K562 (cell line): ENCODE data around the gene MEI4. TPM values are rescaled to one million over a fixed set of nuclear protein-coding genes. Genes with fewer than 3 reads are reported as not detected.

ENCODE experiments used
- ATAC-seq: fragments of 200-7000 bp; cut with Tn5 transposase; 3 replicates; pipeline ENCODE4 v1.9.1; 2020; ENCODE audit warnings: moderate library complexity
- BruUV-seq: library from RNA; stranded (reverse); fragments of 400-500 nt; replicated peaks from 2 replicates; lab custom pipeline; 2021; lab: Mats Ljungman, UMichigan
- CTCF ChIA-PET: fragments of 300-600 bp; formaldehyde crosslinking; extraction: SDS; loops from one replicate; lab custom pipeline; 2021; ENCODE audit warnings: low intra/inter-chr PET ratio; lab: Yijun Ruan, JAX
- POLR2A ChIA-PET: fragments of 300-600, 350-650 bp; sonication (Branson Sonifier 250); formaldehyde crosslinking; extraction: SDS; loops from one replicate; lab custom pipeline; 2021; ENCODE audit warnings: antibody characterized with exemption, inconsistent platforms; lab: Yijun Ruan, JAX
- DNase-seq, 4 experiments: peaks; one replicate each; pipeline versions ENCODE4 v3.0.0 to v3.0.0-alpha.2; 2011 to 2018; ENCODE audit warnings: low spot score in 3 of 4, mixed read lengths in 3 of 4; ENCODE audit errors: extremely low read depth in 1 of 4
- FAIRE-seq: peaks from 2 replicates; lab custom pipeline; 2011; peaks lifted over from hg19 to GRCh38; lab: Jason Lieb, UNC
- H2AFZ ChIP-seq: 2 replicates; pipeline ENCODE4 v1.6.0; 2011; ENCODE audit warnings: low read depth, low read length, control low read depth, inconsistent platforms
- H3K27ac ChIP-seq: fragments of 200-600 bp; 3 replicates; pipeline ENCODE4 v1.8.0; 2011; ENCODE audit warnings: low read depth, mild to moderate bottlenecking, control low read depth, inconsistent platforms, low read length, moderate library complexity, mixed read lengths; ENCODE audit errors: extremely low read depth
- H3K27me3 ChIP-seq, 2 experiments: fragments of 300-600 bp in 1 of 2; 2 replicates in 1 of 2; 3 replicates in 1 of 2; pipeline versions ENCODE4 v1.6.0 to v1.8.0; 2011; ENCODE audit warnings: inconsistent platforms in 2 of 2, low read length in 2 of 2, mild to moderate bottlenecking in 1 of 2, mixed read lengths in 1 of 2, moderate library complexity in 1 of 2; ENCODE audit not compliant: control insufficient read depth in 2 of 2, insufficient read depth in 2 of 2
- H3K36me3 ChIP-seq: fragments of 300-600 bp; 3 replicates; pipeline ENCODE4 v1.8.0; 2011; ENCODE audit warnings: mild to moderate bottlenecking, low read length, inconsistent platforms; ENCODE audit not compliant: control insufficient read depth, insufficient read depth
- H3K4me1 ChIP-seq, 2 experiments: fragments of 200-600 bp in 1 of 2; replicated peaks in 1 of 2; 2 replicates in 1 of 2; 3 replicates in 1 of 2; pipeline versions ENCODE4 v1.5.1 to v1.8.0; 2011; ENCODE audit warnings: inconsistent platforms in 2 of 2, low read length in 2 of 2, mild to moderate bottlenecking in 1 of 2, mixed read lengths in 1 of 2, moderate library complexity in 1 of 2; ENCODE audit not compliant: control insufficient read depth in 2 of 2, insufficient read depth in 2 of 2
- H3K4me2 ChIP-seq: 2 replicates; pipeline ENCODE4 v1.6.1; 2011; ENCODE audit warnings: low read length, control low read depth, inconsistent platforms, mixed read lengths; ENCODE audit not compliant: insufficient read depth
- H3K4me3 ChIP-seq: fragments of 200-600 bp; sonication (generic), shearing (Covaris generic); 2 replicates; pipeline ENCODE4 v1.5.1; 2016; ENCODE audit warnings: control low read depth, inconsistent platforms
- H3K79me2 ChIP-seq: fragments of 200-600 bp; 3 replicates; pipeline ENCODE4 v1.8.0; 2011; ENCODE audit warnings: low read length, inconsistent platforms; ENCODE audit not compliant: control insufficient read depth, insufficient read depth
- H3K9ac ChIP-seq, 2 experiments: 2 replicates each; pipeline versions ENCODE4 v1.6.0 to v1.6.1; 2011; ENCODE audit warnings: low read depth in 2 of 2, low read length in 2 of 2, control low read depth in 1 of 2, inconsistent platforms in 1 of 2, mild to moderate bottlenecking in 1 of 2, mixed read lengths in 1 of 2; ENCODE audit not compliant: insufficient read depth in 1 of 2
- H3K9me1 ChIP-seq: one replicate; pipeline ENCODE4 v1.6.0; 2011; ENCODE audit warnings: inconsistent platforms, mild to moderate bottlenecking, low read length, moderate library complexity; ENCODE audit not compliant: control insufficient read depth, insufficient read depth
- H3K9me3 ChIP-seq: replicated peaks from 2 replicates; pipeline ENCODE4 v1.5.1; 2011; ENCODE audit warnings: low read depth, low read length, inconsistent platforms; ENCODE audit not compliant: control insufficient read depth, insufficient read depth
- H4K20me1 ChIP-seq: replicated peaks from 2 replicates; pipeline ENCODE4 v1.6.1; 2011; ENCODE audit warnings: low read length, inconsistent platforms, mixed read lengths; ENCODE audit not compliant: control insufficient read depth, insufficient read depth
- SNRNP70 ChIP-seq: fragments of 200-400 bp; formaldehyde crosslinking; optimal IDR thresholded peaks from 2 replicates; pipeline ENCODE3; 2017; ENCODE audit warnings: low read depth, low read length
- ZNF41 ChIP-seq: fragments of 250-450 bp; sonication (Bioruptor Pico); conservative IDR thresholded peaks from 2 replicates; pipeline ENCODE4 v1.4.0; 2020; ENCODE audit warnings: mild to moderate bottlenecking
- WGBS: fragments of 100-300 bp; shearing (Covaris generic); methylation state at CpG from one replicate; pipeline ENCODE4 v1.1.6; 2016; ENCODE audit warnings: low coverage, mixed read lengths; ENCODE audit not compliant: insufficient coverage; ENCODE audit errors: missing lambda C conversion rate; 5-methylcytosine and 5-hydroxymethylcytosine counted together
- in situ Hi-C: fragments of 300-500 bp; cut with MboI; formaldehyde crosslinking; loops from 4 replicates; pipeline ENCODE4 v1.15.0; 2018; ENCODE audit warnings: inconsistent platforms, mixed read lengths
- intact Hi-C: fragments of 100-400 bp; cut with micrococcal nuclease; formaldehyde crosslinking; loops from 2 replicates; pipeline ENCODE4 v1.14.2; 2022
- polyA plus RNA-seq, 8 experiments: library from polyadenylated mRNA; depleted of rRNA in 4 of 8; stranded (reverse) in 5 of 8; unstranded in 3 of 8; fragments of >200 nt; fragmentation: Nextera tagmentation in 2 of 8; fragmentation: Illumina TruSeq in 1 of 8; extraction: Ambion mirVana in 2 of 8; extraction: Trizol in 1 of 8; gene quantifications; 2 replicates each; pipeline versions ENCODE4 v1.2.1 to v1.2.3, GENCODE V29; 2011 to 2014; ENCODE audit warnings: inconsistent platforms in 1 of 8, missing spikeins in 1 of 8
- total RNA-seq, 7 experiments: library from RNA; depleted of rRNA in 6 of 7; stranded (reverse); fragments of >200 nt in 6 of 7; fragmentation: Illumina TruSeq in 2 of 7; extraction: Trizol in 2 of 7; gene quantifications; 2 replicates each; pipeline versions ENCODE4 v1.2.1 to v1.2.3, GENCODE V29; 2011 to 2021; ENCODE audit warnings: low replicate concordance in 1 of 7
- TF ChIP-seq, protein P1 (sequence below): IDR thresholded peaks from 2 replicates; pipeline ENCODE4 v1.6.1; 2011; ENCODE audit warnings: borderline replicate concordance, low read depth, mild to moderate bottlenecking, moderate library complexity, low read length; ENCODE audit not compliant: insufficient read depth, poor library complexity, severe bottlenecking
- TF ChIP-seq, protein P2 (sequence below): fragments of 250-450 bp; sonication (Bioruptor Pico); IDR thresholded peaks from 2 replicates; pipeline ENCODE4 v1.8.0; 2022; ENCODE audit warnings: moderate library complexity, mild to moderate bottlenecking, inconsistent platforms
- TF ChIP-seq, protein P3 (sequence below): sonication (generic); IDR thresholded peaks from 2 replicates; pipeline ENCODE4 v1.6.1; 2016

Gene MEI4
- total and polyA plus RNA-seq, 9 of the 15 experiments (the other 6 are each of a cell fraction or from before 2014, with no cell fraction given), result not detected

DNA sequence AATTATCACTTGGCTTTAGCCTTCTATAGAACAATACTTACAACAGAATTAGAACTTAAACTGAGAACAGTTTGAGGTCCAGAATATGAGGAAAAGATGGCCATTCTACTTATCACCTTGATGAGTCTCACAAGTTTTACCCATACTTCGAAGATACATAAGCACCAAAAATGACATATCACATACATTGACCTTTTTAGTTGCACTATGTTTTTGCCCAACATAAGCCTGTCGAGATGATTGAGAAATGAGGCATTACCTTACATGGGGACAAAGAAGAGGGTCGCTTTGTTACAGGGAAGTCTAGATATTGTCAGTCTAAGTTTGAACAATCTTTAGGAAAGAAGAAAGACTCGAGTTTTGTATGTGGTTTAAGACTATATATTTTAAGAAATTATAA, 48.4 kb upstream of the MEI4 start:
- ChIA-PET CTCF (no interaction called here), POLR2A (no interaction called here)
- H3K4me3 ChIP-seq, result no peak overlapping the region
- H3K4me2 ChIP-seq, result no peak overlapping the region
- ATAC-seq (no peak), FAIRE-seq (no peak), DNase-seq (no peak)
- intact Hi-C loops, result no loop called here
- no peaks in the 10 kb centered on the region for H3K4me1 ChIP-seq
- no peaks in the 10 kb centered on the region for H3K9me1 ChIP-seq
- H3K36me3 ChIP-seq, result no peaks in the 10 kb centered on the region
- H3K79me2 ChIP-seq, result no peaks in the 10 kb centered on the region
- WGBS, result 0% methylated on average over 4 of the region's 4 CpGs
- H4K20me1 ChIP-seq, result no peaks in the 10 kb centered on the region
- peaks cover 2% of the 10 kb centered on the region; the same call in 1 of the 2 replicates for H3K9me3 ChIP-seq
- BruUV-seq, result no TSS peak
- in situ Hi-C loops, result no loop called here
- no peak overlapping the region for H2AFZ ChIP-seq
- H3K9ac ChIP-seq, result no peak overlapping the region
- no peaks in the 10 kb centered on the region for H3K27me3 ChIP-seq
- TF ChIP-seq SNRNP70 (no peak), ZNF41 (no peak)
- TF ChIP-seq, protein P1, sequence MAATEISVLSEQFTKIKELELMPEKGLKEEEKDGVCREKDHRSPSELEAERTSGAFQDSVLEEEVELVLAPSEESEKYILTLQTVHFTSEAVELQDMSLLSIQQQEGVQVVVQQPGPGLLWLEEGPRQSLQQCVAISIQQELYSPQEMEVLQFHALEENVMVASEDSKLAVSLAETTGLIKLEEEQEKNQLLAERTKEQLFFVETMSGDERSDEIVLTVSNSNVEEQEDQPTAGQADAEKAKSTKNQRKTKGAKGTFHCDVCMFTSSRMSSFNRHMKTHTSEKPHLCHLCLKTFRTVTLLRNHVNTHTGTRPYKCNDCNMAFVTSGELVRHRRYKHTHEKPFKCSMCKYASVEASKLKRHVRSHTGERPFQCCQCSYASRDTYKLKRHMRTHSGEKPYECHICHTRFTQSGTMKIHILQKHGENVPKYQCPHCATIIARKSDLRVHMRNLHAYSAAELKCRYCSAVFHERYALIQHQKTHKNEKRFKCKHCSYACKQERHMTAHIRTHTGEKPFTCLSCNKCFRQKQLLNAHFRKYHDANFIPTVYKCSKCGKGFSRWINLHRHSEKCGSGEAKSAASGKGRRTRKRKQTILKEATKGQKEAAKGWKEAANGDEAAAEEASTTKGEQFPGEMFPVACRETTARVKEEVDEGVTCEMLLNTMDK, result no peak
- TF ChIP-seq, protein P2, sequence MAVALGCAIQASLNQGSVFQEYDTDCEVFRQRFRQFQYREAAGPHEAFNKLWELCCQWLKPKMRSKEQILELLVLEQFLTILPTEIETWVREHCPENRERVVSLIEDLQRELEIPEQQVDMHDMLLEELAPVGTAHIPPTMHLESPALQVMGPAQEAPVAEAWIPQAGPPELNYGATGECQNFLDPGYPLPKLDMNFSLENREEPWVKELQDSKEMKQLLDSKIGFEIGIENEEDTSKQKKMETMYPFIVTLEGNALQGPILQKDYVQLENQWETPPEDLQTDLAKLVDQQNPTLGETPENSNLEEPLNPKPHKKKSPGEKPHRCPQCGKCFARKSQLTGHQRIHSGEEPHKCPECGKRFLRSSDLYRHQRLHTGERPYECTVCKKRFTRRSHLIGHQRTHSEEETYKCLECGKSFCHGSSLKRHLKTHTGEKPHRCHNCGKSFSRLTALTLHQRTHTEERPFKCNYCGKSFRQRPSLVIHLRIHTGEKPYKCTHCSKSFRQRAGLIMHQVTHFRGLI, result no peak
- TF ChIP-seq, protein P3, sequence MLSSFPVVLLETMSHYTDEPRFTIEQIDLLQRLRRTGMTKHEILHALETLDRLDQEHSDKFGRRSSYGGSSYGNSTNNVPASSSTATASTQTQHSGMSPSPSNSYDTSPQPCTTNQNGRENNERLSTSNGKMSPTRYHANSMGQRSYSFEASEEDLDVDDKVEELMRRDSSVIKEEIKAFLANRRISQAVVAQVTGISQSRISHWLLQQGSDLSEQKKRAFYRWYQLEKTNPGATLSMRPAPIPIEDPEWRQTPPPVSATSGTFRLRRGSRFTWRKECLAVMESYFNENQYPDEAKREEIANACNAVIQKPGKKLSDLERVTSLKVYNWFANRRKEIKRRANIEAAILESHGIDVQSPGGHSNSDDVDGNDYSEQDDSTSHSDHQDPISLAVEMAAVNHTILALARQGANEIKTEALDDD, result no peak
- H3K27ac ChIP-seq, result no peak overlapping the region
